ENCODE results near the gene CYP4Z1.
A peak's percentile ranks its signal among the peaks of the same experiment; 100 is the strongest.
"Not testable (repeated sequence)": the region's sequence is repeated elsewhere in the genome, so short reads cannot be mapped to it uniquely, and the experiment has no call there.

CYP4Z1 gene, protein sequence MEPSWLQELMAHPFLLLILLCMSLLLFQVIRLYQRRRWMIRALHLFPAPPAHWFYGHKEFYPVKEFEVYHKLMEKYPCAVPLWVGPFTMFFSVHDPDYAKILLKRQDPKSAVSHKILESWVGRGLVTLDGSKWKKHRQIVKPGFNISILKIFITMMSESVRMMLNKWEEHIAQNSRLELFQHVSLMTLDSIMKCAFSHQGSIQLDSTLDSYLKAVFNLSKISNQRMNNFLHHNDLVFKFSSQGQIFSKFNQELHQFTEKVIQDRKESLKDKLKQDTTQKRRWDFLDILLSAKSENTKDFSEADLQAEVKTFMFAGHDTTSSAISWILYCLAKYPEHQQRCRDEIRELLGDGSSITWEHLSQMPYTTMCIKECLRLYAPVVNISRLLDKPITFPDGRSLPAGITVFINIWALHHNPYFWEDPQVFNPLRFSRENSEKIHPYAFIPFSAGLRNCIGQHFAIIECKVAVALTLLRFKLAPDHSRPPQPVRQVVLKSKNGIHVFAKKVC

DNA sequence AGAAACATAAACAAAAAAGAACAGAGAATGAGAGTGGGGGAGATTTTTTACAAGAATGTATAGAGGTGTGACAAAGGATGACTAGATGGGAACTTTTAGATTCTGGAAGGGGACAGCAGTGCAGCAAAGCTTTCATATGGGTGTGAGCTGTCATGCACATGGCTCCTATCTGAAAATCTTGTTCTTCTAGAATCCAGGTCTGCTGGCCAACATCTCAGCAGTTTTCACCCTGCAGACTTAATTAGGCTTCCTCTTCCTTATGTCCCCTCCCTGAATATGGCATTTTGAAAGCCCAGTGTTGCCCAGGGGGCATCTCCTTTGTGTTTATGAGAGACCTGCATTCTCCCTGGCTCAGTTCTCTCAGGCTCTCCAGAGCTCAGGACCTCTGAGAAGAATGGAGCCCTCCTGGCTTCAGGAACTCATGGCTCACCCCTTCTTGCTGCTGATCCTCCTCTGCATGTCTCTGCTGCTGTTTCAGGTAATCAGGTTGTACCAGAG is at the start of gene CYP4Z1:
TSS of gene CYP4Z1 (plus strand) at position 135 of the 498 bp plus-strand sequence. CDS start at position 395, 260 bp downstream.
- no peak for DNase-seq (ENCODE audit: low spot score)

DNA sequence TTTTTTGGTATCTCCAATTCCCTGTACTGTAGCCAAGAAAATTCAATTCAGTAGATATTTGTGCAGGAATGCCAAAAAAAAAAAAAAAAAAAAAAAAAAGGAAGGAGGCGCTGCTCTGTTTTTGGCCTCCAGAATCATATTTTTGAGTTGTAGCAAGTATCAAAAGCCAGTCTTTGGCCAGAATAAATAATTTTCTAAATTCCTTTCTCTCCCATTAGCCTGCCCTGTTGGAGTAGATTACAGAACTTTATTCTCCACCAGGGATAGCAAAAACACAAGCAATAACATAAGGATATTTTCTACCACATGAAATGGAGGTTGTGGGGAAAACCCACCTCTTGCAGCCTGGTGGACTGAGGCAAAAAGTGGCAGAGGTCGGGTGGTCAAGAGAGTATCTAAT is 46.0 kb upstream of the CYP4Z1 start:
- DNase-seq (ENCODE audit: low spot score): no peak

DNA sequence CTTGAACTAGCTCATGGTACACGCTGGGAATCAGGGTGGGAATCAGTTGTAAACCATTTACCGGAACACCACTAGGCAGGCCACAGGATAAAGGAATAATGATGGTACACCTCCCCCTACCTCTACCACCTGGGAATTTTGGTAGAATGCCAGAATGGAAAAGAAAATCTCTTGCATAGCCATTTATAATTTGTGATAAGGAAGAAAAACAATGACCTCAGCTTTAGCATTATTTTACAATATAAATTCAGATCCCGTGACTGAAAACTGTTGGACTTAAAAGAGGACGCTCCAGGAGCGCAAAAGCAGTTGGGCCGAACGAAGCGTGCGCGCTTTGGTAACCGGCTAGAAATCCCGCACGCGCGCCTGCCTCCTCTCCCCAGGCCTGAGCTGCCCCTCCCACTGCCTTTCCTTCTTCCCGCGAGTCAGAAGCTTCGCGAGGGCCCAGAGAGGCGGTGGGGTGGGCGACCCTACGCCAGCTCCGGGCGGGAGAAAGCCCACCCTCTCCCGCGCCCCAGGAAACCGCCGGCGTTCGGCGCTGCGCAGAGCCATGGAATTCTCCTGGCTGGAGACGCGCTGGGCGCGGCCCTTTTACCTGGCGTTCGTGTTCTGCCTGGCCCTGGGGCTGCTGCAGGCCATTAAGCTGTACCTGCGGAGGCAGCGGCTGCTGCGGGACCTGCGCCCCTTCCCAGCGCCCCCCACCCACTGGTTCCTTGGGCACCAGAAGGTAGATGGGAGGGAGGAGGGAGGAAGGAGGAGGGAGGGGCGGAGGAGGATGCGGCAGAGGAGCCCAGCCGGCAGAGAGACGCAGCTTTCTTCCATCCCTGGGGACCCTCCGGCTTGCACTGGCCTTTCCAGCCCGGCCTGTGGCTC is 43.5 kb upstream of the CYP4Z1 start, which contains the start of gene CYP4X1:
TSS of gene CYP4X1 (plus strand) at position 402 of the 873 bp plus-strand sequence. CDS start at position 551, 149 bp downstream.
- DNase-seq (ENCODE audit: low spot score): no peak

DNA sequence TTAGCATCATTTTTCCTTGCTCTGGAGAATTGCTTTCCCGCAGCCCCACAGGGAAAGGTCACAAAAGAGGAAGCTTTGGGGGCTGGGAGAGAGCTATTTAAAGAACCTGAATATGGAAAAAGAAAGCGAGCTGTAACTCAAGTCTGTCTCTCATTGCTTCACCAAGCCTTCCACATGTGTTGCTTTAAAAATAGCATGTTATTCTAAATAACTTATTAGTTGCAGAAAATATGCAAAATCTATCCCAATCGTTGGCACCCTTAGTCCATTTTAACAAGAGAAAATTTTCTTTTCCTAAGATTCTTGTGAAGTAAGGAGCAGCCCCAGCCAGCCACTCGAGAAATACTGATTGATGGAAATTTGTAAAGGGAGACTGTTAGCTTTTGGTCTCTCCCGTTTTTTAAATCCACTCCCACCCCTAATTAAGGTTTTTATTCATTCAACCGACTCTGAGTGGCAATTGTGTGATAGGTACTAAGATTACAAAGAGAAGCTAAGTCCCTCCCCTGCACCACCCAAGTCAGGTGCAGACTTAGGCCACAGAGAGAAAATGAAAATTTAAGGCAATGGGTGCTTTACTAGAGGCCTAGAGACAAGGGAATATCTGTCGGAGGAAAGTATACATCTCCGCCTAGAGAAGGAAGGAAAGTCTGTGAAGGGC is 42.8 kb upstream of the CYP4Z1 start:
- no peak for DNase-seq (ENCODE audit: low spot score)

DNA sequence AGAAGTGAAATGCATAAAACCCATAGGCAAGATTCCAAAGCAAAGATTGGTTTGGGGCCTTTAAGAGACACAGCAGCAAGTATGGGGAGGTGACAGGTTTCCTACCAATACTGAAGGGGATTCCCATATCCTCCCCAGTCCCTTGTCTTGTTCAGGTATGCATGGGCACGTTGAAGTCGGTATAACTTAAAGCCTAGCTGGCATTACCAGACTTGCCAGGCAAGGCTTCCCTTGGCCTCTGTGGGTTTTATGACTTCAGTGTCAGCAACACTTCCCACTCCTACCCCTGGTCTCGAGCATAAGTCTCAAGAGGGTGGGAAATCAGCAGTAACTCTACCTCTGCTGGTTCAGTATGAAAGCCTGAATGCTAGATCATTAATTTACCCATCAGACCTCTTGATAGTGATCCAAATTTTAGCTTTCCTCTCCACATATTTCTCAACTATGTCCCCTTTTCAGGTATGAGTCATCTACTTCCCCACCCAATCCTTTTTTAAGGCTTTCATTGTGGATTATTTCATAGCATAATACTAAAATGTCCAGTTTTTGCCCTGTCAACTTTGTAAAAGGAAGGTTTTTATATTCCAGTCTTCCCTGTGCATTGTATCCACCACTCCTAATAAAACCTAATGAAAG is 36.7 kb upstream of the CYP4Z1 start:
- DNase-seq (ENCODE audit: low spot score): no peak

DNA sequence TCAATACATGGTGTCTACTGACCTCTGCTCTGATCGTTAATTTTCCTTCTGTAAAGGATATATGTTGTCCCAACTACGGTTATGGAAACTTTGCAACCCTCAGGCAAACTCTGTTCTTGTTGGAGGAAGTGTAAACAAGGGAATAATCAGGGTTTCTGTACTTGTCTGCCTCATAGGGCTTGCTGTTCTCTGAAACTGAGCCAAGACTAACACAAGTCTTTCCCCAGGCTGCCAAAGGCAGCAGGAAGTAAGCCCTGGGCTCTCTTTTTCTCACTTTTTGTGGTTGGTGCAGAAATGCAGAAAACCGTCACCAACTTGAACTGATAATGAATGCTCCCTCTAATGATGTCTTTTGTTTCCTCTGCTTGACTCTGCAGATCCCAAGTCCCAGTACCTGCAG is 36.0 kb upstream of the CYP4Z1 start:
- no peak for DNase-seq (ENCODE audit: low spot score)

DNA sequence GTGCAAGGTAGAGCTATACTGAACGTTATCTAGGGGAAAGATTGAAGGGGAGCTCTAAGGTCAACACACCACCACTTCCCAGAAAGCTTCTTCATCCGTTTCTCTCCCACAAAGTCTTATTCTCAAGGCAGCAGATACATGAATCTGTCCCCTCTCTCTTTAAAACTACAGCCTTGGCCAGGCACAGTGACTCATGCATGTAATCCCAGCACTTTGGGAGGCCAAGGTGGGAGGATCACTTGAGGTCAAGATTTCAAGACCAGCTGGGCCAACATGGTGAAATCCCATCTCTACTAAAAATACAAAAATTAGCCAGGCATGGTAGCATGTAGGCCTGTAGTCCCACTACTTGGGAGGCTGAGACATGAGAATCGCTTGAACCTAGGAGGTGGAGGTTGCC is 35.4 kb upstream of the CYP4Z1 start:
- DNase-seq (ENCODE audit: low spot score): no peak

DNA sequence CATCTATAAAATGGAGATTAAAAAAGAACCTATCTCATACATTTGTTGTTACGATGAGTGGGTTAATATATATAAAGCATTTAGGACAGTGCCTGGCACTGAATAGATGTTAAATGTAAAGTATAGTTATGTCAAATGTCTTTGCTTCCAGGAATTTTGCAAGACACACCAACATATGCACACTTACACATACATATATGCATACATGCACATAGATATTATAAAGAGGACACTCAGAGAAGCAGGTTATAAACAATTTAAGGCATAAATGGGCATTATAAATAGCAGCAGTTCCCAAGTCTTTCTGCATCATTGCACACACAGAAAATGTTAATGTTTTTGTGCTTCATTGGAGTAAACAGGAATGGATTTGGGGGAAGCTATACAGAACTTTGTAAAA is 30.3 kb upstream of the CYP4Z1 start:
- DNase-seq (ENCODE audit: low spot score): no peak

DNA sequence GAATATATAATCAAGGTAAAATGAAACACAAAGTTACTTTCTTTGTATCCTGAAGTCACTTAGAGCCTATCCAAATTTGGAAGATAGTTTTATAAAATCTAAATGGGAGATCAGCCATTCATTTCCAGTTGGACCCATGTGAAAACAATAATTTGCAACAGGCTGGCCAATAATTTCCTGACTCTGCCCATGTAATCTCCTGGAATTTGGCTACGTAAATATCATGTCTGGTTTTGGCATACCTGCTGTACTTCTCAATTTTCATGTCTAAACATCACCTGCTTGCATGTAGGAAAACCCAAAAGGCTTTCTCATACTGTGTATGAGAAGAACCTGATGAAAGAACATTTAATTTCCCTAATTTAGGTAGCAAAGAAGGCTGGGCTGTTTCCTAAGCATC is 7.7 kb upstream of the CYP4Z1 start:
- DNase-seq (ENCODE audit: low spot score): no peak

DNA sequence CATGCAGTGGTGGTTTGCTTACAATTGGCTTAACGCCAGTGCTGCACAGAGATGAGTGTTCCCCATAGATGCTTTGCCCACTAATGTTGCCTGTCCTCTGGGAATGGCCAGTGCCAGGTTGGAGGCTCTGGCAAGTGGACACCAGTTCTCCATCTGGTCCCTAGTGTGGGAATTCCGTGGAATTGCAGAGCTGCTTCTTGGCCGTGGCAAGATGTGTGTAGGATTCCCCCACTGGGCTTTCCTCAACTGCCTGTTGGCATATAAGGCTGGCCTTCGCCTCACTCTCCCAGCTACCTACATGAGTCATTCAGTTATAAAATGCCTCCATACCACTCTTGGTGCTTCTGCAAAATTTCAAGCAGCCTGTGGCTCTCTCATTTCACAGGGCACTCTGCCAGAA is 2.0 kb downstream of the CYP4Z1 start:
- not testable (repeated sequence) for DNase-seq (ENCODE audit: low spot score)

DNA sequence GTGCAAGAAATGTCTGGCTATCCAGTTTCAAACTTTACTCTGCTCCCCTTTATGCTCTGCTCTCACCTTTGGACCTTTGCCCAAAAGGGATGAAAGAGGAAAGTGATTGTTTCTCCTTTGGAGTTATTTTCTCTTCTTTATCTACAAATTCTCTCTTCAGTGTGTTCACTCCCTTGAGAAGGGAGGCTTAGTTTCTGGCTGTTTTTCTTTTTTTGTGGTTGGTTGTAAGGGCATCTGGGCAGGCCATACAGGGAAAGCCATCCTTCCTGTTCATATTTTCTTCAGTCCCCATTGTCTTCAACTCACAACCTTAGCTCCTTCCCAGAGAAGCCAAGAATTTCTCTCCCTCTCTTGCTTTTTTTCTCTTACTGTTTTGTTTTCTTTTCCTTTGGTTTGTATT is 2.5 kb downstream of the CYP4Z1 start:
- not testable (repeated sequence) for DNase-seq (ENCODE audit: low spot score)

DNA sequence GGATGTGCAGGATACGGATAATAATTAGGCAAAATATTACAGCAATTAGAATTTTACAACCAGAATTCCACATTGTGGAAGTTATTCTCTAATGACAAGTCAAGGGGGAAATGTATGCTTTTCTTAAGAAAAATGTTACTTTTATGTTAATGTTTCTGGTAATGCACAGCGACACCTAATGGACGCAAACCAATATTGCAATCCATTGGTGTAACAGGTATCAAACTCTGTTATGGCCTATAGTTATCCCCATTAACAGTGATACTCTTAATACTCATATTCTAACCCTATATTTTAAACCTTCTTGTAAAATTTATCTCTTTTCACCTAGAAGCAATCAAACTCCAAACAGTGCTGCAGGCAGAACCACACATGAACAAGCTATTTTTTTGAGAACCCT is 22.3 kb downstream of the CYP4Z1 start:
- not testable (repeated sequence) for DNase-seq (ENCODE audit: low spot score)

DNA sequence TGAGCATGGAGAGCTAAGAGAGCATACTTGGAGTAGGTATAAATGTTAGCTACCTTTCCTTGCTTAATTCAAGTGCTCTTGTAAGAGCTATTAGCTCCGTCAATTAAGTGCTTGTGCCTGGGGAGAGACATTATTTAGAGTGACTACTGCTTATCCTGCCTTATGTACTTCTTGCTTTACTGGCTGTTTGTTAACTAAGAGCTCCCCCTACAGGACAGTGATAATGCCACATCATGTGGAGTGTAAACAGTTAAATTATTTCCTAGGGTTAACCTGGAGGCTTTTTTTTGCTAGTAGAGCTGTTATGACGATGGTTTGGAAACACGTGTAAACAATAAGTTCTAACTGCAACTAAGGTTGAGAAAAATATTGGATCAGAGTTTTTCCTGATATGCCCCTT is 24.4 kb downstream of the CYP4Z1 start:
- not testable (repeated sequence) for DNase-seq (ENCODE audit: low spot score)

DNA sequence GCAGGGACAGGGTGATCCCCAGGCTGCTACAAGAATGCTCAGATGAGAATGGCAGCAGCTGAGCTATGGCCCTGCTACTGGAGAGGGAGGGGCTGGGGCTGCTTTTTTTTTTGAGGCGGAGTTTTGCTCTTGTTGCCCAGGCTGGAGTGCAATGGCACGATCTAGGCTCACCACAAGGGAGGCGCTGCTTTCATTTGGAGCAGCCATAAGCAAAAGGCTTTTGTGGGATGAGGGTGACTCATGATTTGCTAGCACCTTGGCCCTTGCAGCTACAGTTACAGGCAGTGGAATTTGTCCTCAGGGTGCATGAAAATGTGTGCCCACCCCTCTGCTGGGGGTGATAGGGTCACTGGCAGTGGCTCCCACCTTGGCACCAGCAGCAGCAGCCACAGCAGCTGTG is 37.8 kb downstream of the CYP4Z1 start:
- no peak for DNase-seq (ENCODE audit: low spot score)

DNA sequence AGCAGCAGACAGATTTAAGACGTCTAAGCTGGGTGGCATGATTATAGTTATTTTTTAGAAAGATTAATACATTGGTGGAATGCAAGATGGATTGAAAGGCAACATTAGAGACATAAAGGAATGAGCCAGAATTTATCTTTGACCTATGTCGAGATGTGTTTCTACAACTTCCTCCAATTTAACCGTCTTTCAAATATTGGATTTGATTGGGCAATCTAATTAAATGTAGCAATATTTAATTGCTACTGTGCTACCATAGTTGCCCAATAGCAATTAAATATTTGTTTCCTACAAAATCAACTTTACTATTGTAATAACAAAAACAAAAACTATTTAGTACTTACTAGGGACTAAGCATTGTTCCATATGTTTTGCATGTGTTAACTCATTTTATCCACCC is 39.8 kb downstream of the CYP4Z1 start:
- DNase-seq (ENCODE audit: low spot score): no peak

DNA sequence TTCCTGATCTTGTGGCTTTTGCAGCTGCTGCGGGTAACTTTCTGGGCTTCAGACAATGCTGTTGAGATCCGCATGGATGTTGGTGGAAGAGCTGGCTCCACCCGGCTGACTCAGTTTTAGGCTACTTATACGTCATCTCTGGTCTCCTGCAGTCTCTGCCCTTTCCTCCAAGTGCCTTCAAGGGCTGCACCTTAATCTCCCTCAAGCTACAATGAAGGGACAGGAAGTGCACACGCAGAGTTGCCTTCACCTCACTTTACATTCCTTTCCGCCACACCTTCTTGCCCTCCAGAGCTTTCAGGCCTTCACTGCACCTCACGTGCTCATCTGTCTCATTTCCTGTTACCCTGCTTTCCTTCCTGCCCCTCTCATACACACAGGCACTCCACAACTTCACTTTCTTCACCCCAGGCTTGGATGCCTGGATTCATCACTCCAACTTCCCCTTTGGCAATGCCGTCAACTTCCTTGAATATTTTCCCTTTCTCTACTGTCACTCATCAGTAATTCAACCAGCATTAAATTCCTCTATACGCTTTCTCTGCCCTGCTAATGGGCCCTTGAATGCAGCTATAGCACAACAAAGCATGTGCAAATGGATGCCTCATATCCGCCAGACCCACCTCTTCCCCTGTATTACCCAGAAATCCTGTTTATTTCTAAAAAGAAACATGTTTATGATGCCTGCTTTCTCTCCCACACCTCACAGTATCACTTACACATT is 41.0 kb downstream of the CYP4Z1 start:
- DNase-seq (ENCODE audit: low spot score): peak; percentile 21

DNA sequence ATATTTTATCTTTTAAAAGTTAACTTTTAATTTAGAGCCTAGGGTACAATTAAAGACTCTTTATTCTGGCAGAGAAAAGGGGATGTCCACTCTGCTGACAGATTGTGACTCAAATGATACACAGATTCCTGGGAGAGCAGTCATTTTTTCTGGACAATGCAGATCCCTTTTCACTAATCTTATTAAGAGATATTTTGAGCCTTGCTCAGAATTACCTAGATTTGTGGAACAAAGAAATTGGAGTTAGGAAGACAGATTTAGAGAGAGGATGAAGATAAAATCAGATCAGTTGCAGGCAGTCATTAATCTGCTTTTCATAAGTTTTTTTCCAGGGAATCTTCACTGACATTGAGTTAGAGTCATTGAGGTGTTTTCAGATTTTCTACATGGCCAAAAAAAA is 42.5 kb downstream of the CYP4Z1 start:
- not testable (repeated sequence) for DNase-seq (ENCODE audit: low spot score)

DNA sequence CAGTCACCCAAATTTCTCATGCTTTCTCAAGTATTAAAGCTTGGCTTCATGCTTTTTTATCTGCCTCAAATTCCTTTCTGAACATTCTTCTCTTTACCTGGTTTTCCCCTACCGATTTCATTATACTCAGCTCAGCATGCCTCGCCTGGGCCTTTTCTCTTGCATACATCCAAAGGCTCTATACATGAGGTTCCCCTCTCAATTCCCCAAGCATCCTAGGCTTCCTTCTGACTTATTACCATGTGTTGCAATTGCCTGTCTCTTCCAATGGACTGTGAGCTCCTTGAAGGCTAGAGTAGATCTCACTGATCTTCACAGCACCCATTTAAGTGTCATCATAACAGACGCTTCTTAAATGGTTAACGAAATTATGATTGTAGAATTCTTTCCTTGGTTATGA is 46.1 kb downstream of the CYP4Z1 start:
- no peak for DNase-seq (ENCODE audit: low spot score)

DNA sequence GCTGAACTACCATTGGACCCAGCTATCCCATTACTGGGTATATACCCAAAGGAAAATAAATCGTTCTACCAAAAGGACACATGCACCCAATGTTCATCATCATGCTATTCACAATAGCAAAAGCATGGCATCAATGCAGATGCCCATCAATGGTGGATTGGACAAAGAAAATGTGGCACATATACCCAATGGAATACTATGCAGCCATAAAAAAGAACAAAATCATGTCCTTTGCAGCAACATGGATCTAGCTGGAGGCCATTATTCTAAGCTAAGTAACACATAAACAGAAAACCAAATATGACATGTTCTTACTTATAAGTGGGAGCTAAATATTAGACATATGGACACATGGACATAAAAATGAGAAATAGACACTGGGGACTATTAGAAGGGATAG is 54.0 kb downstream of the CYP4Z1 start:
- not testable (repeated sequence) for DNase-seq (ENCODE audit: low spot score)

DNA sequence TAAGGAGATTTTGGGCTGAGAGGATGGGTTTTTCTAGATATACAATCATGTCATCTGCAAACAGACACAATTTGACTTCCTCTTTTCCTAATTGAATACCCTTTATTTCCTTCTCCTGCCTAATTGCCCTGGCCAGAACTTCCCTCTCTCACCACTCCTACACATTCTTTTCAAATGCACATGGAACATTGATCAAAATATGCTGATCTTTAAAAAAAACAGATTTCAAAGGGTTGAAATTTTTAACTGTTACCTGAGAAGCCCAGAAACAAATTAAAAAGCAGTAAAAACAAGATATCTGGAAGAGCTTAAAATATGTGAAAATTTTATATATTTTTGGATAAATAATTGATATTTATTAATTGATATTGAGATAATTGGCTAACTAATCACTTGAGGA is 57.8 kb downstream of the CYP4Z1 start:
- DNase-seq (ENCODE audit: low spot score): not testable (repeated sequence)

DNA sequence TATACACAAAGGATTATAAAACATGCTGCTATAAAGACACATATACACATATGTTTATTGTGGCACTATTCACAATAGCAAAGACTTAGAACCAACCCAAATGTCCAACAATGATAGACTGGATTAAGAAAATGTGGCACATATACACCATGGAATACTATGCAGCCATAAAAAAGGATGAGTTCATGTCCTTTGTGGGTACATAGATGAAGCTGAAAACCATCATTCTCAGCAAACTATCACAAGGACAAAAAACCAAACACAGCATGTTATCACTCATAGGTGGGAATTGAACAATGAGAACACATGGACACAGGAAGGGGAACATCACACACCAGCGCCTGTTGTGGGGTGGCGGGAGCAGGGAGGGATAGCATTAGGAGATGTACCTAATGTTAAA is 60.0 kb downstream of the CYP4Z1 start:
- DNase-seq (ENCODE audit: low spot score): not testable (repeated sequence)

Data from AG20443 (cell line).